ENCODE measurements around the gene RANBP1.

DNA sequence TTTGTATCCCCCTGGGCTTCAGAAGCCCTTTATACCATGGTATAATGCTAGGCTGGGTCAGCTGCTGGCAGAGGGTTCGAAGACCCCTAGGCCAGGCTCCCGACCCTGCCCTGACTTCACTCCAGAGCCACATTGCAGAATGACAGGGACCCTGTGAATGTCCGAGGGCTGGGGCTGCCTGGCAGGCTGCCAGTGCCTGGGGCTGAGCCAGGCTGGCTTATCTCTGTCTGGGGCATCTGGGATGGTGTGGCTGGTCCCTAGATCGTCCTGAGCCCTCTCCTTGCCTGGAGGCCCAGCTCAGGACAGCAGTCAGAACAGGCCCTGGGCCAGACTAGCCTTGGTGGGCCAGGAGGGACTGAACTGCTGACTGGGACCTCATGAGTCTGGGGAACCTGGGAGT lies 19.4 kb downstream of the RANBP1 start:
- no peak for TF ChIP-seq EZH2 (IDR thresholded peaks at IDR 0.05; ENCODE audit: insufficient read depth, poor library complexity, severe bottlenecking)
- no peak for TF ChIP-seq EZH2phosphoT487 (IDR thresholded peaks at IDR 0.05; ENCODE audit: insufficient read depth, low read depth)
